IPS-15b (cell line): ENCODE results near the gene KRT76.

Experiments used
- H3K27me3 ChIP-seq: one replicate; pipeline ENCODE4 v1.6.1; 2013; ENCODE audit warnings: low read length; ENCODE audit not compliant: control insufficient read depth, insufficient read depth
- H3K36me3 ChIP-seq: one replicate; pipeline ENCODE4 v1.6.1; 2013; ENCODE audit warnings: low read length; ENCODE audit not compliant: control insufficient read depth, insufficient read depth
- H3K4me1 ChIP-seq: one replicate; pipeline ENCODE4 v1.6.1; 2013; ENCODE audit warnings: mild to moderate bottlenecking, low read length; ENCODE audit not compliant: control insufficient read depth, insufficient read depth
- H3K4me3 ChIP-seq: one replicate; pipeline ENCODE4 v1.5.1; 2013; ENCODE audit warnings: low read depth, low read length
- H3K9ac ChIP-seq: one replicate; pipeline ENCODE4 v1.6.1; 2013; ENCODE audit warnings: low read depth, mild to moderate bottlenecking, low read length
- H3K9me3 ChIP-seq: one replicate; pipeline ENCODE4 v1.6.1; 2013; ENCODE audit warnings: mild to moderate bottlenecking, low read length; ENCODE audit not compliant: control insufficient read depth, insufficient read depth

KRT76 gene

GRCh38 chr12:52818388-52818787 is 41.2 kb upstream of the KRT76 start:
- no peaks in the 10 kb centered on the region for H3K4me1 ChIP-seq
- no peaks in the 10 kb centered on the region for H3K36me3 ChIP-seq
- H3K9me3 ChIP-seq = no peaks in the 10 kb centered on the region
- no peak overlapping the region for H3K4me3 ChIP-seq
- no peaks in the 10 kb centered on the region for H3K27me3 ChIP-seq
- no peak overlapping the region for H3K9ac ChIP-seq

GRCh38 chr12:52817699-52818238 is 40.6 kb upstream of the KRT76 start:
- Histone ChIP-seq H3K27me3 (no peaks in the 10 kb centered on the region), H3K9ac (no peak overlapping the region), H3K4me1 (no peaks in the 10 kb centered on the region), H3K4me3 (no peak overlapping the region), H3K36me3 (no peaks in the 10 kb centered on the region), H3K9me3 (no peaks in the 10 kb centered on the region)

- H3K9me3 ChIP-seq = no peaks in the 10 kb centered on the region
- no peaks in the 10 kb centered on the region for H3K36me3 ChIP-seq
- H3K4me3 ChIP-seq = no peak overlapping the region
- H3K4me1 ChIP-seq = no peaks in the 10 kb centered on the region
- no peak overlapping the region for H3K9ac ChIP-seq
- H3K27me3 ChIP-seq = no peaks in the 10 kb centered on the region
These were observed 40.0 kb upstream of the KRT76 start for GRCh38 chr12:52817003-52817698.

GRCh38 chr12:52815676-52816588 is 38.8 kb upstream of the KRT76 start:
- Histone ChIP-seq H3K4me1 (no peaks in the 10 kb centered on the region), H3K4me3 (no peak overlapping the region), H3K27me3 (no peaks in the 10 kb centered on the region), H3K9me3 (no peaks in the 10 kb centered on the region), H3K9ac (no peak overlapping the region), H3K36me3 (no peaks in the 10 kb centered on the region)

GRCh38 chr12:52815161-52815560 is 38.0 kb upstream of the KRT76 start:
- H3K9me3 ChIP-seq = no peaks in the 10 kb centered on the region
- no peaks in the 10 kb centered on the region for H3K4me1 ChIP-seq
- no peak overlapping the region for H3K4me3 ChIP-seq
- no peaks in the 10 kb centered on the region for H3K27me3 ChIP-seq
- no peak overlapping the region for H3K9ac ChIP-seq
- H3K36me3 ChIP-seq = no peaks in the 10 kb centered on the region

GRCh38 chr12:52814710-52815155 is 37.6 kb upstream of the KRT76 start:
- H3K9ac ChIP-seq = no peak overlapping the region
- no peaks in the 10 kb centered on the region for H3K9me3 ChIP-seq
- H3K36me3 ChIP-seq = no peaks in the 10 kb centered on the region
- no peak overlapping the region for H3K4me3 ChIP-seq
- no peaks in the 10 kb centered on the region for H3K27me3 ChIP-seq
- H3K4me1 ChIP-seq = no peaks in the 10 kb centered on the region

GRCh38 chr12:52813885-52814709 is 37.0 kb upstream of the KRT76 start, which contains the start of gene KRT4:
Gene KRT4, minus strand, starts transcription at chr12:52814116. Its CDS starts 58 bp downstream, at chr12:52814058.
- no peak within 1 kb of the TSS for H3K9ac ChIP-seq
- H3K4me1 ChIP-seq = no peaks in the 10 kb centered on the region
- no peaks in the 10 kb centered on the region for H3K27me3 ChIP-seq
- H3K4me3 ChIP-seq = no peak within 1 kb of the TSS
- no peaks in the 10 kb centered on the region for H3K9me3 ChIP-seq
- H3K36me3 ChIP-seq = no peaks in the 10 kb centered on the region

GRCh38 chr12:52813203-52813819 is 36.2 kb upstream of the KRT76 start:
- Histone ChIP-seq H3K27me3 (no peaks in the 10 kb centered on the region), H3K36me3 (no peaks in the 10 kb centered on the region), H3K4me1 (no peaks in the 10 kb centered on the region), H3K9me3 (no peaks in the 10 kb centered on the region), H3K9ac (no peak overlapping the region), H3K4me3 (no peak overlapping the region)

GRCh38 chr12:52812749-52813148 is 35.6 kb upstream of the KRT76 start:
- Histone ChIP-seq H3K9me3 (no peaks in the 10 kb centered on the region), H3K27me3 (no peaks in the 10 kb centered on the region), H3K36me3 (no peaks in the 10 kb centered on the region), H3K4me1 (no peaks in the 10 kb centered on the region), H3K4me3 (no peak overlapping the region), H3K9ac (no peak overlapping the region)

- no peaks in the 10 kb centered on the region for H3K27me3 ChIP-seq
- no peaks in the 10 kb centered on the region for H3K36me3 ChIP-seq
- H3K9ac ChIP-seq = no peak overlapping the region
- H3K9me3 ChIP-seq = no peaks in the 10 kb centered on the region
- H3K4me1 ChIP-seq = no peaks in the 10 kb centered on the region
- no peak overlapping the region for H3K4me3 ChIP-seq
These were observed 34.9 kb upstream of the KRT76 start for GRCh38 chr12:52812073-52812400.
